ENCODE data around the gene MATN3.

MATN3 gene

GRCh38 chr2:20044778-20045177, 32.3 kb upstream of the MATN3 start:
- H3K27ac ChIP-seq = no peak overlapping the region
- no peak for TF ChIP-seq CTCF (conservative IDR thresholded peaks at IDR 0.05)
- no peak for TF ChIP-seq ZFX (IDR thresholded peaks at IDR 0.05)

- H3K27ac ChIP-seq = no peak overlapping the region
- TF ChIP-seq CTCF (conservative IDR thresholded peaks at IDR 0.05) (no peak), ZFX (IDR thresholded peaks at IDR 0.05) (no peak)
These were observed 30.1 kb upstream of the MATN3 start for GRCh38 chr2:20042531-20042930.

- TF ChIP-seq CTCF (conservative IDR thresholded peaks at IDR 0.05) (no peak), ZFX (IDR thresholded peaks at IDR 0.05) (no peak)
- no peak overlapping the region for H3K27ac ChIP-seq
These were observed 28.2 kb upstream of the MATN3 start for GRCh38 chr2:20040489-20041172.

GRCh38 chr2:20037660-20038059, 25.2 kb upstream of the MATN3 start:
- H3K27ac ChIP-seq = no peak overlapping the region
- TF ChIP-seq ZFX (IDR thresholded peaks at IDR 0.05) (no peak), CTCF (conservative IDR thresholded peaks at IDR 0.05) (no peak)

- H3K27ac ChIP-seq = no peak overlapping the region
- TF ChIP-seq ZFX (IDR thresholded peaks at IDR 0.05) (no peak), CTCF (conservative IDR thresholded peaks at IDR 0.05) (no peak)
These were observed 23.6 kb upstream of the MATN3 start for GRCh38 chr2:20035955-20036666.

- H3K27ac ChIP-seq = no peak overlapping the region
- TF ChIP-seq ZFX (IDR thresholded peaks at IDR 0.05) (no peak), CTCF (conservative IDR thresholded peaks at IDR 0.05) (no peak)
These were observed 22.4 kb upstream of the MATN3 start for GRCh38 chr2:20034821-20035220.

GRCh38 chr2:20034218-20034617, 21.8 kb upstream of the MATN3 start:
- TF ChIP-seq CTCF (conservative IDR thresholded peaks at IDR 0.05) = no peak
- TF ChIP-seq ZFX (IDR thresholded peaks at IDR 0.05) = no peak

More at GRCh38 chr2:20034218-20034617, 21.8 kb upstream of the MATN3 start:
- H3K27ac ChIP-seq = no peak overlapping the region
